Measurements from ENCODE around the gene GALNT8.

The GALNT8 gene

GRCh38 chr12:4794491-4794890 is 74.3 kb downstream of the GALNT8 start:
- Histone ChIP-seq H3K9me3 (no peaks in the 10 kb centered on the region), H3K27me3 (ENCODE audit: low read depth) (peaks cover 8% of the 10 kb centered on the region; the same call in 1 of the 2 replicates)
- in situ Hi-C loops (cut with MboI; ENCODE audit: low sequenced_read_pairs): no loop called here

GRCh38 chr12:4796216-4796615 is 76.0 kb downstream of the GALNT8 start:
- no peaks in the 10 kb centered on the region for H3K4me1 ChIP-seq
- in situ Hi-C loops (cut with MboI; ENCODE audit: low sequenced_read_pairs): no loop called here
- H3K4me3 ChIP-seq: no peak overlapping the region
- H3K9me3 ChIP-seq: no peaks in the 10 kb centered on the region
- H3K27me3 ChIP-seq (ENCODE audit: low read depth): peaks cover 8% of the 10 kb centered on the region
- H3K36me3 ChIP-seq (replicated peaks): no peaks in the 10 kb centered on the region
- no peak for DNase-seq (ENCODE audit: low spot score in 2 of 2)

More at GRCh38 chr12:4794491-4794890, 74.3 kb downstream of the GALNT8 start:
- Histone ChIP-seq H3K4me1 (no peaks in the 10 kb centered on the region), H3K36me3 (replicated peaks) (no peaks in the 10 kb centered on the region), H3K4me3 (no peak overlapping the region)
- no peak for DNase-seq (ENCODE audit: low spot score in 2 of 2)

- Histone ChIP-seq H3K4me1 (no peaks in the 10 kb centered on the region), H3K36me3 (replicated peaks) (no peaks in the 10 kb centered on the region), H3K9me3 (no peaks in the 10 kb centered on the region), H3K4me3 (no peak overlapping the region), H3K27me3 (ENCODE audit: low read depth) (peaks cover 8% of the 10 kb centered on the region)
- DNase-seq (ENCODE audit: low spot score in 2 of 2): no peak
- in situ Hi-C loops (cut with MboI; ENCODE audit: low sequenced_read_pairs): no loop called here
These were observed 76.7 kb downstream of the GALNT8 start for GRCh38 chr12:4796694-4797482.

GRCh38 chr12:4800555-4800954 is 80.4 kb downstream of the GALNT8 start:
- H3K4me3 ChIP-seq: no peak overlapping the region
- no peaks in the 10 kb centered on the region for H3K9me3 ChIP-seq
- no peaks in the 10 kb centered on the region for H3K4me1 ChIP-seq
- no peaks in the 10 kb centered on the region for H3K36me3 ChIP-seq (replicated peaks)
- peaks cover 8% of the 10 kb centered on the region for H3K27me3 ChIP-seq (ENCODE audit: low read depth)
- no peak for DNase-seq (ENCODE audit: low spot score in 2 of 2)
- in situ Hi-C loops (cut with MboI; ENCODE audit: low sequenced_read_pairs): no loop called here

GRCh38 chr12:4802841-4803240 is 82.6 kb downstream of the GALNT8 start:
- no peak for DNase-seq (ENCODE audit: low spot score in 2 of 2)
- in situ Hi-C loops (cut with MboI; ENCODE audit: low sequenced_read_pairs): no loop called here
- no peak overlapping the region for H3K4me3 ChIP-seq

GRCh38 chr12:4806439-4807115 is 86.4 kb downstream of the GALNT8 start:
- no peak overlapping the region for H3K4me3 ChIP-seq
- no peaks in the 10 kb centered on the region for H3K4me1 ChIP-seq
- in situ Hi-C loops (cut with MboI; ENCODE audit: low sequenced_read_pairs): no loop called here
- H3K27me3 ChIP-seq (ENCODE audit: low read depth): peaks cover 17% of the 10 kb centered on the region
- H3K9me3 ChIP-seq: no peaks in the 10 kb centered on the region
- H3K36me3 ChIP-seq (replicated peaks): no peaks in the 10 kb centered on the region
- DNase-seq (ENCODE audit: low spot score in 2 of 2): no peak

More at GRCh38 chr12:4802841-4803240, 82.6 kb downstream of the GALNT8 start:
- no peaks in the 10 kb centered on the region for H3K9me3 ChIP-seq
- peaks cover 8% of the 10 kb centered on the region for H3K27me3 ChIP-seq (ENCODE audit: low read depth)
- H3K36me3 ChIP-seq (replicated peaks): no peaks in the 10 kb centered on the region
- H3K4me1 ChIP-seq: no peaks in the 10 kb centered on the region

GRCh38 chr12:4807116-4807783 is 87.0 kb downstream of the GALNT8 start:
- no peak for DNase-seq (ENCODE audit: low spot score in 2 of 2)
- in situ Hi-C loops (cut with MboI; ENCODE audit: low sequenced_read_pairs): no loop called here
- H3K27me3 ChIP-seq (ENCODE audit: low read depth): peaks cover 17% of the 10 kb centered on the region

GRCh38 chr12:4807813-4808212 is 87.6 kb downstream of the GALNT8 start:
- H3K36me3 ChIP-seq (replicated peaks): no peaks in the 10 kb centered on the region
- no peak for DNase-seq (ENCODE audit: low spot score in 2 of 2)
- H3K27me3 ChIP-seq (ENCODE audit: low read depth): peaks cover 17% of the 10 kb centered on the region
- in situ Hi-C loops (cut with MboI; ENCODE audit: low sequenced_read_pairs): no loop called here
- no peak overlapping the region for H3K4me3 ChIP-seq
- H3K9me3 ChIP-seq: no peaks in the 10 kb centered on the region
- H3K4me1 ChIP-seq: no peaks in the 10 kb centered on the region

More at GRCh38 chr12:4807116-4807783, 87.0 kb downstream of the GALNT8 start:
- no peaks in the 10 kb centered on the region for H3K9me3 ChIP-seq
- no peak overlapping the region for H3K4me3 ChIP-seq
- no peaks in the 10 kb centered on the region for H3K36me3 ChIP-seq (replicated peaks)
- H3K4me1 ChIP-seq: no peaks in the 10 kb centered on the region

- Histone ChIP-seq H3K27me3 (ENCODE audit: low read depth) (peaks cover 17% of the 10 kb centered on the region), H3K36me3 (replicated peaks) (no peaks in the 10 kb centered on the region), H3K4me1 (no peaks in the 10 kb centered on the region), H3K4me3 (no peak overlapping the region), H3K9me3 (no peaks in the 10 kb centered on the region)
- no peak for DNase-seq (ENCODE audit: low spot score in 2 of 2)
- in situ Hi-C loops (cut with MboI; ENCODE audit: low sequenced_read_pairs): no loop called here
These were observed 88.8 kb downstream of the GALNT8 start for GRCh38 chr12:4809013-4809448.

GRCh38 chr12:4809449-4810218 is 89.4 kb downstream of the GALNT8 start:
- no peaks in the 10 kb centered on the region for H3K36me3 ChIP-seq (replicated peaks)
- H3K4me3 ChIP-seq: no peak overlapping the region

GRCh38 chr12:4810219-4810671 is 90.0 kb downstream of the GALNT8 start:
- in situ Hi-C loops (cut with MboI; ENCODE audit: low sequenced_read_pairs): no loop called here
- H3K9me3 ChIP-seq: no peaks in the 10 kb centered on the region
- no peak overlapping the region for H3K4me3 ChIP-seq
- H3K27me3 ChIP-seq (ENCODE audit: low read depth): peaks cover 17% of the 10 kb centered on the region
- no peaks in the 10 kb centered on the region for H3K4me1 ChIP-seq
- DNase-seq (ENCODE audit: low spot score in 2 of 2): no peak
- no peaks in the 10 kb centered on the region for H3K36me3 ChIP-seq (replicated peaks)

More at GRCh38 chr12:4809449-4810218, 89.4 kb downstream of the GALNT8 start:
- Histone ChIP-seq H3K4me1 (no peaks in the 10 kb centered on the region), H3K9me3 (no peaks in the 10 kb centered on the region), H3K27me3 (ENCODE audit: low read depth) (peaks cover 17% of the 10 kb centered on the region)
- DNase-seq (ENCODE audit: low spot score in 2 of 2): no peak
- in situ Hi-C loops (cut with MboI; ENCODE audit: low sequenced_read_pairs): no loop called here

GRCh38 chr12:4812624-4813327 is 92.6 kb downstream of the GALNT8 start:
- H3K4me1 ChIP-seq: no peaks in the 10 kb centered on the region
- no peak for DNase-seq (ENCODE audit: low spot score in 2 of 2)
- no peaks in the 10 kb centered on the region for H3K36me3 ChIP-seq (replicated peaks)
- H3K27me3 ChIP-seq (ENCODE audit: low read depth): peaks cover 18% of the 10 kb centered on the region
- no peaks in the 10 kb centered on the region for H3K9me3 ChIP-seq
- no peak overlapping the region for H3K4me3 ChIP-seq
- in situ Hi-C loops (cut with MboI; ENCODE audit: low sequenced_read_pairs): no loop called here

GRCh38 chr12:4813741-4814140 is 93.5 kb downstream of the GALNT8 start:
- peaks cover 16% of the 10 kb centered on the region for H3K27me3 ChIP-seq (ENCODE audit: low read depth)
- in situ Hi-C loops (cut with MboI; ENCODE audit: low sequenced_read_pairs): no loop called here
- no peaks in the 10 kb centered on the region for H3K4me1 ChIP-seq

More at GRCh38 chr12:4813741-4814140, 93.5 kb downstream of the GALNT8 start:
- no peak overlapping the region for H3K4me3 ChIP-seq
- H3K9me3 ChIP-seq: no peaks in the 10 kb centered on the region
- no peak for DNase-seq (ENCODE audit: low spot score in 2 of 2)
- H3K36me3 ChIP-seq (replicated peaks): no peaks in the 10 kb centered on the region
